Stimulated activated naive B cell treated with anti-CD40 and anti-IgM and Interleukin-4, amounts not matched to agents 10 μg/mL and 1 μg/mL and 100 μg/mL, for 72 hours (primary cell): Measurements from ENCODE around the gene SFXN2.
A peak's percentile ranks its signal among the peaks of the same experiment; 100 is the strongest.

Experiments
- ATAC-seq, 2 donors: fragments of 150-1000 bp; cut with Tn5 transposase; replicated peaks; 2 replicates each; pipeline ENCODE4 v1.10.0; 2021; ENCODE audit warnings: moderate library complexity in 1 of 2
- DNase-seq: peaks from one replicate; pipeline ENCODE4 v3.0.0; 2021
- H3K27ac Mint-ChIP-seq: one replicate; pipeline ENCODE4 v1.8.0; 2022; ENCODE audit warnings: mild to moderate bottlenecking, mixed read lengths
- H3K27me3 Mint-ChIP-seq, 2 donors: one replicate each; pipeline ENCODE4 v1.8.0; 2022; ENCODE audit warnings: mixed read lengths in 2 of 2
- H3K36me3 Mint-ChIP-seq, 2 donors: one replicate each; pipeline ENCODE4 v1.8.0; 2022; ENCODE audit warnings: mixed read lengths in 2 of 2, mild to moderate bottlenecking in 1 of 2
- H3K4me1 Mint-ChIP-seq, 2 donors: one replicate each; pipeline ENCODE4 v1.8.0; 2022; ENCODE audit warnings: mixed read lengths in 2 of 2, mild to moderate bottlenecking in 1 of 2
- H3K4me3 Mint-ChIP-seq, 2 donors: one replicate each; pipeline ENCODE4 v1.8.0; 2022; ENCODE audit warnings: mild to moderate bottlenecking in 2 of 2, mixed read lengths in 2 of 2, moderate library complexity in 1 of 2
- H3K9me3 Mint-ChIP-seq, 2 donors: one replicate each; pipeline ENCODE4 v1.8.0; 2022; ENCODE audit warnings: mixed read lengths in 2 of 2, mild to moderate bottlenecking in 1 of 2

SFXN2 gene

GRCh38 chr10:102720337-102720736, 5.9 kb downstream of the SFXN2 start:
- H3K9me3 Mint-ChIP-seq = no peaks in the 10 kb centered on the region
- H3K36me3 Mint-ChIP-seq = peaks cover 30 to 38% of the 10 kb centered on the region in 2 donors
- H3K4me3 Mint-ChIP-seq = no peak overlapping the region
- no peaks in the 10 kb centered on the region for H3K27me3 Mint-ChIP-seq
- DNase-seq = no peak
- H3K27ac Mint-ChIP-seq = no peak overlapping the region
- no peak for ATAC-seq
- peaks cover 30 to 55% of the 10 kb centered on the region in 2 donors for H3K4me1 Mint-ChIP-seq

- Mint-ChIP-seq H3K27me3 (no peaks in the 10 kb centered on the region), H3K4me1 (peaks cover 28 to 50% of the 10 kb centered on the region in 2 donors)
Measured at GRCh38 chr10:102720775-102721301, 6.4 kb downstream of the SFXN2 start.

DNA sequence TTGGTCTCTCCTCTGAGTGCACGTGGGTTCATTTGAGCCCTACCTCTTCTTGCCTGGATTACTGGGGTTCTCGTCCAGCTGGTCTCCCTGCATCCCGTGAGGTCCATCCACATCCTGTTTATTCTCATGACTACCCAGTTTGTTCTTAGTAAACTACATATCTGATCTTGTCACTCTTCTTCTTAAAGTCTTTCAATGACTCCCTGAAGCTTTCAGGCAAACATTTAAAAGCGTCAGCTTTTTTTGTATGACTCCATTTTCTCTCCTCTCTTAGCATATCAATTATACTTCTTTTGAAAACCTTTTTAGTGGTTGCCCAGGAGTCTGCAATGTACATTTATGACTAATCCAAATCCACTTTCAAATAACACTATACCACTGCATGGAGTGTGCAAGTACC, 7.5 kb downstream of the SFXN2 start:
- Mint-ChIP-seq H3K36me3 (peaks cover 38 to 46% of the 10 kb centered on the region in 2 donors), H3K27ac (no peak overlapping the region), H3K4me1 (peaks cover 23 to 40% of the 10 kb centered on the region in 2 donors), H3K4me3 (no peak overlapping the region), H3K27me3 (no peaks in the 10 kb centered on the region), H3K9me3 (no peaks in the 10 kb centered on the region)
- DNase-seq (no peak), ATAC-seq (no peak)

More at GRCh38 chr10:102720775-102721301, 6.4 kb downstream of the SFXN2 start:
- Mint-ChIP-seq H3K9me3 (no peaks in the 10 kb centered on the region), H3K36me3 (peaks cover 30 to 38% of the 10 kb centered on the region in 2 donors), H3K4me3 (no peak overlapping the region), H3K27ac (no peak overlapping the region)
- ATAC-seq (no peak), DNase-seq (no peak)

DNA sequence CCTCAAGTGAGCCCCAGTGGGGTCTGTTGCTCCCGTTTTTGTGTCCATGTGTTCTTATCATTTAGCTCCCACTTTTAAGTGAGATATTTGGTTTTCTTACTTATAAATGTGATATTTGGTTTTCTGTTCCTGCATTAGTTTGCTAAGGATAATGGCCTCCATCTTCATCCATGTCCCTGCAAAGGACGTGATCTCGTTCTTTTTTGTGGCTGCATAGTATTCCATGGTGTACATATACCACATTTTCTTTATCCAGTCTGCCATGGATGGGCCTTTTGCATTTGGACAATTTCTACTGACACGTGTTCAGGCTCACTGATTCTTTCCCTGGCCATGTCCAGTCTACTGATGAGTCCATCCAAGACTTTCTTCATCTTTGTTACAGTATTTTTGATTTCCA, 9.6 kb downstream of the SFXN2 start:
- H3K4me3 Mint-ChIP-seq = no peak overlapping the region
- no peaks in the 10 kb centered on the region for H3K9me3 Mint-ChIP-seq
- H3K27ac Mint-ChIP-seq = no peak overlapping the region
- peaks cover 40 to 48% of the 10 kb centered on the region in 2 donors for H3K36me3 Mint-ChIP-seq
- H3K4me1 Mint-ChIP-seq = peaks cover 15 to 24% of the 10 kb centered on the region in 2 donors
- DNase-seq = no peak
- H3K27me3 Mint-ChIP-seq = no peaks in the 10 kb centered on the region
- no peak for ATAC-seq

- H3K27ac Mint-ChIP-seq = peak overlapping the region; percentile 47
- peaks cover 40 to 48% of the 10 kb centered on the region in 2 donors for H3K36me3 Mint-ChIP-seq
- no peak for ATAC-seq
Measured at GRCh38 chr10:102726274-102726673, 11.8 kb downstream of the SFXN2 start.

DNA sequence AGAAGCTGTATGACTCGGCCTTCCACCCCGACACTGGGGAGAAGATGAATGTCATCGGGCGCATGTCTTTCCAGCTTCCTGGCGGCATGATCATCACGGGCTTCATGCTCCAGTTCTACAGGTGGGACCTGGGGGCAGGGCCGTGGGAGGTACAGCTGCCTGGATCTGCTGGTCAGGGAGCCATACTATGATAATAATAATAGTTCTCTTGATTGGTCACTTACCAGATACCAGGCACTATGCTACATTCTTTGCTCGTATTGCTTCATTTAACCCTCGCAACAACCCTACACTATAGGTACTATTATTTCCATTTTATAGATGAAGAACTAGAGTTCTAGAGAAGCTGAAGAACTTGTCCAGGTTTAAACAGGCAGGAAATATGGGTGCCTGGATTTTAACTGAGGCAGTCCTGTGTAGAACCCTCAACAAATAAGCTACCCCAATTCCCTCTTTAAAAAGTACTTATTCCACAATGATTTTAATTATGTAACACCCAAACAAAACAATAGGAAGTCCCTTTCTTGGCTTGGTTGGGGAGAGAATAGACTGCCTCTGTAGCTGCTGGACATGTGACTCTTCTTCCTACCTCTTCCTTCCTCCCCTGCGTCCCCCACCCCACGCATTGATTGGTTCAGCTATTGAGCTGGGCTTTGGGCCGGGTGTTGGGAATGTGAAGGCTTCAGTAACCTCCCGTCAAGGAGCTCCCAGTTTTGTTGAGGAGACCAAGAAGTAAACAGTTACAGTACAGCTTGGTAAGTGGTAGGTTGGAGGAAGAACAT, 12.8 kb downstream of the SFXN2 start:
- Mint-ChIP-seq H3K4me1 (peaks cover 7 to 8% of the 10 kb centered on the region in 2 donors), H3K9me3 (no peaks in the 10 kb centered on the region), H3K36me3 (peaks cover 43 to 52% of the 10 kb centered on the region in 2 donors), H3K27ac (no peak overlapping the region), H3K27me3 (no peaks in the 10 kb centered on the region), H3K4me3 (no peak overlapping the region)
- ATAC-seq = no peak
- DNase-seq = no peak

More at GRCh38 chr10:102726274-102726673, 11.8 kb downstream of the SFXN2 start:
- H3K4me1 Mint-ChIP-seq = peaks cover 13 to 15% of the 10 kb centered on the region in 2 donors
- H3K27me3 Mint-ChIP-seq = no peaks in the 10 kb centered on the region
- no peaks in the 10 kb centered on the region for H3K9me3 Mint-ChIP-seq
- DNase-seq = no peak
- no peak overlapping the region for H3K4me3 Mint-ChIP-seq

DNA sequence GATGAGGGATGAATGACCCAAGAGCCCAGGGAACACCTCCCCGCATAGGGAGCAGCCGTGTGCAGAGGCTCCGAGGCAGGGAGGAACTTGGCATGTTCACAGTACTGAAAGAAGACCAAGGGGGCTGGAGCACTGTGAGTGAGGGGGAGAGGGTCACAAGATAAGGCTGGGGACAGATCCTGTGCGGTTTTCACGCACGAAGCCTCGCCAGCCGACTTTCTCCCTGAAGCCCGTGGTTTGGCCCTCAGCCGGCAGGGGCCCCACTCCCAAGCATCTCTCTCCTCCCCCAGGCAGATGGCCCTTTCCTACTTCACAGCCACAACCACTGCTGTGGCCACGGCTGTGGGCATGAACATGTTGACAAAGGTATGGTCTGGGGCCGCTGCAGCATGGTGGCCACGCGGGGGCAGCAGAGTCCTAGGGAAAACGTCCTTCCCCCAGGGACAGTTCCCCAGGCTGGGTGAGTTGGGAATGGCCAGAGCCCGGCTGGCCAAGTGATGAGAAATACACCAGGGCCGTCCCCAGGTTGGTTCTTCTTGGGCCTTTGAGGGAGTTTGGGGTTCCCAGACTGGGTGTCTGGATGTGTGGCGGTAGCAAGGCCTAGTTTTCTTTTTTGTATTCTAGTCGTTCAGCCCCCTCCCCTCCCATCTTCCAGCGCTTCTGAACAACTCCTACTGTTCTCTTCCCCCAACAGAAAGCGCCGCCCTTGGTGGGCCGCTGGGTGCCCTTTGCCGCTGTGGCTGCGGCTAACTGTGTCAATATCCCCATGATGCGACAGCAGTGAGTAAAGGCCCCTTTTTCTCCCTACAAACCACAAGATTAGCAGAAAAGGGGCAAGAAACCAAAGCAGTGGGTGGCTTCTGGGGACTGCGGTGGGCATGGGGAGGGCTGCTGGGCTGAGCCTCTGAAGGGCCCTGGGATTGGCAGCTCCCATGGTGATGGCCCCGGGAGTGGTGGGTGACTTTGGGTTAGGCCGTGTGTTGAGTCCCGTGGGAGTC, 14.9 kb downstream of the SFXN2 start:
- Mint-ChIP-seq H3K27me3 (no peaks in the 10 kb centered on the region), H3K27ac (no peak overlapping the region), H3K4me1 (peaks cover 7 to 8% of the 10 kb centered on the region in 2 donors), H3K36me3 (peaks cover 45 to 64% of the 10 kb centered on the region in 2 donors), H3K9me3 (no peaks in the 10 kb centered on the region), H3K4me3 (no peak overlapping the region)
- DNase-seq = peak; percentile 29
- peak; percentile 79 to 82 for ATAC-seq

GRCh38 chr10:102731222-102731800, 16.9 kb downstream of the SFXN2 start:
- ATAC-seq = no peak
- no peaks in the 10 kb centered on the region for H3K27me3 Mint-ChIP-seq
- H3K9me3 Mint-ChIP-seq = no peaks in the 10 kb centered on the region
- DNase-seq = no peak
- peaks cover 48 to 70% of the 10 kb centered on the region in 2 donors for H3K36me3 Mint-ChIP-seq
- no peak overlapping the region for H3K27ac Mint-ChIP-seq
- no peak overlapping the region for H3K4me3 Mint-ChIP-seq
- peaks cover 7 to 8% of the 10 kb centered on the region in 2 donors for H3K4me1 Mint-ChIP-seq

DNA sequence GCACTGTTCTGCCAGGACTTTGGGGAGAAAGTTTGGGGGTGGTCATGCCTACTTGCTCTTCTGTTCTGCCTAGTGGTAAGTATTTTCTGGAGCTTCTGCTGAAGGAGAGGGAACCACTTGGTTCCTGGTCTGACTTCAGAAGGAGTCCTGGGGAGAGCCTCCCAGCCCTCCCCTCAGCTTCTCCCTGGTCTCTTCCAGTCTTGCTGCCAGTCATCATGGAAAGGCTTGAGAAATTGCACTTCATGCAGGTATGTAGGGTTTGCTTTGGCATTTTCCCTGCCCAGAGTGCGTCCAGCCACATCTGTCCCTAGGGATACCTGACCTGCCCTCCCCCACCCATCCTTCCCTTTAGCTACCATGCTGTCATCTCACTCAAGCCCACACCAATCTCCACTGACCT, 18.2 kb downstream of the SFXN2 start:
- H3K4me3 Mint-ChIP-seq = no peak overlapping the region
- no peaks in the 10 kb centered on the region for H3K27me3 Mint-ChIP-seq
- DNase-seq = no peak
- ATAC-seq = no peak
- H3K27ac Mint-ChIP-seq = no peak overlapping the region
- no peaks in the 10 kb centered on the region for H3K9me3 Mint-ChIP-seq
- peaks cover 5 to 9% of the 10 kb centered on the region in 2 donors for H3K4me1 Mint-ChIP-seq
- peaks cover 36 to 60% of the 10 kb centered on the region in 2 donors for H3K36me3 Mint-ChIP-seq

DNA sequence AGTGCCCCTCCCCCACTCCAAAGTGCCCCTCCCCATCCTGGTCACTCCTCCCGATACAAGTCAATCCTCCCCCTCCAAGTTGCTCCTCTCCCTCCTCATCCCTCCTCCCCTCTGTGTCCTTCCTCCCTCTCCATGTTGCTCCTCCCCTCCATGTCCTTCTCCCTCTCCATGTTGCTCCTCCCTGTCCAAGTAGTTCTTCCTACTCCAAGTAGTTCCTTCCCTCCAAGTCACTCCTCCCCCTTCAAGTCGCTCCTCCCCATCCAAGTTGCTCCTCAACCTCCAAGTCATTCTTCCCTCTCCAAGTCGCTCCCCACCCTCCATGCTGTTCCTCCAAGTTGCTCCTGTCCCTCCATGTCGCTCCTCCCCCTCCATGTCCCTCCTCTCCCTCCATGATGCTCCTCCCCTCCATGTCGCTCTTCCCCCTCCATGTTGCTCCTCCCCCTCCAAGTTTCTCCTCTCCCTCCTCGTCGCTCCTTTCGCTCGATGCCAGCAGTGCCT, 20.7 kb downstream of the SFXN2 start:
- H3K4me3 Mint-ChIP-seq = no peak overlapping the region
- DNase-seq (no peak), ATAC-seq (no peak)
- H3K4me1 Mint-ChIP-seq = peaks cover 5 to 18% of the 10 kb centered on the region in 2 donors
- no peak overlapping the region for H3K27ac Mint-ChIP-seq
- H3K36me3 Mint-ChIP-seq = peaks cover 23 to 52% of the 10 kb centered on the region in 2 donors
- H3K27me3 Mint-ChIP-seq = no peaks in the 10 kb centered on the region
- H3K9me3 Mint-ChIP-seq = no peaks in the 10 kb centered on the region

GRCh38 chr10:102738692-102739121, 24.3 kb downstream of the SFXN2 start:
- peak overlapping the region; percentile 59 for H3K27ac Mint-ChIP-seq
- H3K9me3 Mint-ChIP-seq = peaks cover 3 to 5% of the 10 kb centered on the region in 2 donors
- peaks cover 11 to 30% of the 10 kb centered on the region in 2 donors for H3K36me3 Mint-ChIP-seq
- H3K4me1 Mint-ChIP-seq = peaks cover 13 to 25% of the 10 kb centered on the region in 2 donors
- ATAC-seq = no peak
- H3K4me3 Mint-ChIP-seq = peak overlapping the region in 1 of 2 donors; percentile 28
- DNase-seq = no peak
- H3K27me3 Mint-ChIP-seq = no peaks in the 10 kb centered on the region

- Mint-ChIP-seq H3K36me3 (peaks cover 15 to 18% of the 10 kb centered on the region in 2 donors), H3K4me1 (peaks cover 19 to 39% of the 10 kb centered on the region in 2 donors), H3K27ac (peak overlapping the region; percentile 37), H3K27me3 (no peaks in the 10 kb centered on the region), H3K9me3 (peaks cover 3 to 5% of the 10 kb centered on the region in 2 donors), H3K4me3 (no peak overlapping the region)
- ATAC-seq (no peak), DNase-seq (no peak)
Measured at GRCh38 chr10:102740229-102740628, 25.8 kb downstream of the SFXN2 start.

GRCh38 chr10:102741726-102742237, 27.3 kb downstream of the SFXN2 start:
- Mint-ChIP-seq H3K27ac (no peak overlapping the region), H3K36me3 (peaks cover 8 to 11% of the 10 kb centered on the region in 2 donors), H3K27me3 (no peaks in the 10 kb centered on the region), H3K4me1 (peaks cover 26 to 54% of the 10 kb centered on the region in 2 donors), H3K9me3 (peaks cover 3 to 5% of the 10 kb centered on the region in 2 donors), H3K4me3 (no peak overlapping the region)
- DNase-seq (no peak), ATAC-seq (no peak)
